ENCODE measurements around the gene CREB3L1.

DNA sequence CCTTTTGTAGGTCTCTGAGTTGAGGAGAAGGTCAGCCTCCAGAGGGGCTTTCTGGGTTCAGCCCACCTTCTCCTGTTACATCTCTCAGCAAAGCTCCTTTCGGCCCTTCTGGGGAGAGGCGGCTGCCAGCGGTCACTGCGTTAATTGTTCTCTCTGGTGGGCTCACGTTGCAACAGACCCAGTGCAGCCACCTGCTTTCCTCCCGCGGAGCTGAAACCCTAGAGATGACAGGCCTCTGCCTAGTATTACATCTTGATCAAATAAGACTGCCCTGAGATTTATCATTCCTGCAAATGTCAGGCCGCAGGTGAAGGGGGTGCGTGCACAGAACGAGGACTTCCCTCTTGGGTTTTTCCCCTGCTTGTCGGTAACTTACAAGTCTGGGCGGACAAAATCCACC lies 43.2 kb upstream of the CREB3L1 start:
- TF ChIP-seq EP300 (IDR thresholded peaks at IDR 0.05) (no peak), POLR2AphosphoS5 (IDR thresholded peaks at IDR 0.05) (no peak), CTCF (IDR thresholded peaks at IDR 0.05) (no peak), POLR2A (IDR thresholded peaks at IDR 0.05; ENCODE audit: low read depth) (no peak)

Data from esophagus muscularis mucosa (tissue), 4 donors.